Embryonic facial prominence (tissue), 1 donor: Measurements from ENCODE around the gene MRPL1.
A peak's percentile ranks its signal among the peaks of the same experiment; 100 is the strongest.

Source experiments
- DNase-seq: peaks from one replicate; pipeline ENCODE4 v3.0.0-alpha.2; 2016; ENCODE audit errors: extremely low spot score

The MRPL1 gene

GRCh38 chr4:77862478-77863216, at the start of gene MRPL1:
TSS of gene MRPL1 (plus strand) at chr4:77862830. CDS start at chr4:77862849, 19 bp downstream.
- peak; percentile 98 for DNase-seq

- DNase-seq: no peak
These were observed 47.0 kb upstream of the MRPL1 start for GRCh38 chr4:77815636-77816035.

- DNase-seq: no peak
These were observed 46.1 kb upstream of the MRPL1 start for GRCh38 chr4:77816546-77816945.

- no peak for DNase-seq
These were observed 45.1 kb upstream of the MRPL1 start for GRCh38 chr4:77817304-77818072.

- DNase-seq: peak; percentile 88
These were observed 44.5 kb upstream of the MRPL1 start for GRCh38 chr4:77818073-77818601.

- DNase-seq: peak; percentile 37
These were observed 43.8 kb upstream of the MRPL1 start, which contains the start of gene CNOT6L for GRCh38 chr4:77818602-77819403. TSS of gene CNOT6L (minus strand) at chr4:77819368. CDS start at chr4:77819308, 60 bp downstream.

GRCh38 chr4:77819404-77819842, 43.2 kb upstream of the MRPL1 start:
- DNase-seq: no peak

GRCh38 chr4:77819843-77820648, 42.6 kb upstream of the MRPL1 start:
- DNase-seq: peak; percentile 84

- DNase-seq: no peak
These were observed 41.7 kb upstream of the MRPL1 start for GRCh38 chr4:77820649-77821561.

GRCh38 chr4:77821775-77822174, 40.9 kb upstream of the MRPL1 start:
- no peak for DNase-seq

GRCh38 chr4:77826275-77826674, 36.4 kb upstream of the MRPL1 start:
- DNase-seq: no peak

- DNase-seq: no peak
These were observed 35.3 kb upstream of the MRPL1 start for GRCh38 chr4:77827343-77827742.

- no peak for DNase-seq
These were observed 29.4 kb upstream of the MRPL1 start for GRCh38 chr4:77833126-77833724.

GRCh38 chr4:77834403-77834802, 28.2 kb upstream of the MRPL1 start:
- no peak for DNase-seq

- DNase-seq: no peak
These were observed 19.0 kb upstream of the MRPL1 start for GRCh38 chr4:77843628-77844027.

- DNase-seq: no peak
These were observed 18.3 kb upstream of the MRPL1 start for GRCh38 chr4:77844363-77844762.

GRCh38 chr4:77845400-77845799, 17.2 kb upstream of the MRPL1 start:
- no peak for DNase-seq

GRCh38 chr4:77845929-77846328, 16.7 kb upstream of the MRPL1 start:
- no peak for DNase-seq

- no peak for DNase-seq
These were observed 14.1 kb upstream of the MRPL1 start for GRCh38 chr4:77848508-77848907.
